SK-N-SH (cell line): ENCODE results near the gene DMD. TPM values are rescaled to one million over a fixed set of nuclear protein-coding genes. Genes with fewer than 3 reads are reported as not detected.

Source experiments
- CTCF ChIA-PET: fragments of 300-600, 350-600 bp; formaldehyde crosslinking; extraction: SDS; loops from one replicate; lab custom pipeline; 2021; lab: Yijun Ruan, JAX
- POLR2A ChIA-PET: fragments of 350-600 bp; sonication (Branson Sonifier 250); formaldehyde crosslinking; extraction: SDS; loops from one replicate; lab custom pipeline; 2020; ENCODE audit warnings: antibody characterized with exemption, inconsistent platforms; lab: Yijun Ruan, JAX
- DNase-seq: peaks from one replicate; pipeline ENCODE4 v3.0.0; 2012
- H2AFZ ChIP-seq: fragments of 200-600 bp; sonication (generic); 2 replicates; pipeline ENCODE4 v1.8.1; 2016; ENCODE audit warnings: antibody characterized with exemption, mild to moderate bottlenecking, low read depth
- H3F3A ChIP-seq: fragments of 200-600 bp; sonication (generic); replicated peaks from 2 replicates; pipeline ENCODE3; 2016; ENCODE audit warnings: antibody characterized with exemption, mild to moderate bottlenecking; ENCODE audit not compliant: insufficient read depth
- H3K27ac ChIP-seq, 2 experiments: fragments of 200-500 bp in 1 of 2; fragments of 200-600 bp in 1 of 2; sonication (Bioruptor generic) in 1 of 2; sonication (generic), shearing (Covaris generic) in 1 of 2; 2 replicates each; pipeline versions ENCODE4 v1.5.1 to v1.6.1; 2014 to 2016; ENCODE audit warnings: low read depth in 2 of 2, inconsistent platforms in 1 of 2, low read length in 1 of 2, mild to moderate bottlenecking in 1 of 2, mixed read lengths in 1 of 2
- H3K27me3 ChIP-seq: fragments of 200-600 bp; sonication (generic), shearing (Covaris generic); 2 replicates; pipeline ENCODE4 v1.6.1; 2016; ENCODE audit warnings: mixed run types; ENCODE audit not compliant: insufficient read depth
- H3K36me3 ChIP-seq, 2 experiments: fragments of 200-500 bp in 1 of 2; fragments of 200-600 bp in 1 of 2; sonication (Bioruptor generic) in 1 of 2; sonication (generic) in 1 of 2; replicated peaks in 1 of 2; 2 replicates each; pipeline versions ENCODE3 to v1.5.1; 2014 to 2016; ENCODE audit warnings: low read length in 1 of 2, mild to moderate bottlenecking in 1 of 2; ENCODE audit not compliant: insufficient read depth in 2 of 2, control insufficient read depth in 1 of 2
- H3K4me1 ChIP-seq, 2 experiments: fragments of 200-500 bp in 1 of 2; fragments of 200-600 bp in 1 of 2; sonication (Bioruptor generic) in 1 of 2; sonication (generic), shearing (Covaris generic) in 1 of 2; 2 replicates each; pipeline versions ENCODE4 v1.5.1 to v1.6.1; 2014 to 2016; ENCODE audit warnings: low read depth in 1 of 2, low read length in 1 of 2, mixed run types in 1 of 2; ENCODE audit not compliant: insufficient read depth in 2 of 2, control insufficient read depth in 1 of 2
- H3K4me2 ChIP-seq: fragments of 200-600 bp; sonication (generic), shearing (Covaris generic); 2 replicates; pipeline ENCODE4 v1.6.1; 2017; ENCODE audit warnings: mixed run types
- H3K4me3 ChIP-seq, 2 experiments: fragments of 200-500 bp in 1 of 2; fragments of 200-600 bp in 1 of 2; sonication (Bioruptor generic) in 1 of 2; sonication (generic), shearing (Covaris generic) in 1 of 2; 2 replicates each; pipeline versions ENCODE4 v1.5.1 to v1.8.1; 2014 to 2016; ENCODE audit warnings: low read depth in 2 of 2, inconsistent platforms in 1 of 2, low read length in 1 of 2, mild to moderate bottlenecking in 1 of 2, mixed read lengths in 1 of 2, moderate library complexity in 1 of 2
- H3K79me2 ChIP-seq: fragments of 200-600 bp; sonication (generic); 2 replicates; pipeline ENCODE4 v1.8.1; 2017; ENCODE audit warnings: mild to moderate bottlenecking; ENCODE audit not compliant: insufficient read depth
- H3K9ac ChIP-seq: fragments of 200-600 bp; sonication (generic); 2 replicates; pipeline ENCODE4 v1.6.1; 2017; ENCODE audit warnings: mixed run types
- H3K9me2 ChIP-seq: fragments of 200-600 bp; sonication (generic); 2 replicates; pipeline ENCODE4 v1.6.1; 2017; ENCODE audit warnings: mixed run types
- H3K9me3 ChIP-seq: fragments of 200-600 bp; sonication (generic); 2 replicates; pipeline ENCODE4 v1.6.1; 2017; ENCODE audit warnings: mixed run types, mild to moderate bottlenecking, moderate library complexity
- H4K20me1 ChIP-seq: fragments of 200-600 bp; sonication (generic); 2 replicates; pipeline ENCODE4 v1.6.1; 2017; ENCODE audit warnings: mild to moderate bottlenecking, mixed run types; ENCODE audit not compliant: insufficient read depth
- ELF1 ChIP-seq: IDR thresholded peaks from 2 replicates; pipeline ENCODE4 v1.4.0; 2012
- EZH2phosphoT487 ChIP-seq: fragments of 200-600 bp; sonication (generic); IDR thresholded peaks from 2 replicates; pipeline ENCODE4 v1.6.1; 2017; ENCODE audit warnings: low read depth, mixed run types, mild to moderate bottlenecking, antibody characterized with exemption, moderate library complexity, borderline replicate concordance
- FOXJ3 ChIP-seq: sonication (generic); formaldehyde crosslinking; IDR thresholded peaks from 2 replicates; pipeline ENCODE4 v1.5.1; 2020; ENCODE audit warnings: mild to moderate bottlenecking, missing genetic modification reagents
- GABPA ChIP-seq: IDR thresholded peaks from 2 replicates; pipeline ENCODE4 v1.4.0; 2012; ENCODE audit warnings: low read depth, mild to moderate bottlenecking
- GATA2 ChIP-seq: sonication (generic); formaldehyde crosslinking; IDR thresholded peaks from 2 replicates; pipeline ENCODE4 v1.5.0; 2020; ENCODE audit warnings: mild to moderate bottlenecking, missing genetic modification reagents
- JUND ChIP-seq: IDR thresholded peaks from 2 replicates; pipeline ENCODE4 v1.4.0; 2012
- NFIC ChIP-seq: IDR thresholded peaks from 2 replicates; pipeline ENCODE4 v1.4.0; 2012; ENCODE audit warnings: borderline replicate concordance
- NRF1 ChIP-seq: IDR thresholded peaks from 2 replicates; pipeline ENCODE4 v1.6.1; 2012; ENCODE audit warnings: low read depth, mild to moderate bottlenecking, low read length
- PBX3 ChIP-seq: IDR thresholded peaks from 2 replicates; pipeline ENCODE4; 2012
- POLR2AphosphoS5 ChIP-seq: IDR thresholded peaks from 2 replicates; pipeline ENCODE4 v1.6.1; 2012; ENCODE audit warnings: low read depth, low read length
- RAD21 ChIP-seq: IDR thresholded peaks from 2 replicates; pipeline ENCODE4 v1.6.1; 2012; ENCODE audit warnings: mild to moderate bottlenecking, low read length
- RFX5 ChIP-seq: IDR thresholded peaks from 2 replicates; pipeline ENCODE4 v1.6.1; 2012; ENCODE audit warnings: mild to moderate bottlenecking, improper control_type of control experiment, low read length
- SIN3A ChIP-seq: IDR thresholded peaks from 2 replicates; pipeline ENCODE4 v1.6.1; 2012; ENCODE audit warnings: low read depth, mild to moderate bottlenecking, low read length, moderate library complexity, borderline replicate concordance
- SMC3 ChIP-seq: IDR thresholded peaks from 2 replicates; pipeline ENCODE4 v1.6.1; 2012; ENCODE audit warnings: low read depth, low read length, improper control_type of control experiment
- TCF12 ChIP-seq: IDR thresholded peaks from 2 replicates; pipeline ENCODE4 v1.4.0; 2012
- ZBTB33 ChIP-seq: IDR thresholded peaks from 2 replicates; pipeline ENCODE4 v1.4.0; 2012; ENCODE audit warnings: low read depth, borderline replicate concordance
- WGBS: methylation state at CpG from one replicate; pipeline ENCODE4 v1.1.6; 2017; ENCODE audit warnings: low lambda C conversion rate; 5-methylcytosine and 5-hydroxymethylcytosine counted together
- polyA plus RNA-seq, 3 experiments: library from polyadenylated mRNA; depleted of rRNA; stranded (reverse); fragments of >200 nt; gene quantifications; 2 replicates each; pipeline ENCODE4 v1.2.3, GENCODE V29; 2012
- TF ChIP-seq, protein P1 (sequence below): IDR thresholded peaks from 2 replicates; pipeline ENCODE4 v1.4.0; 2012; ENCODE audit warnings: low read depth
- TF ChIP-seq, protein P2 (sequence below): fragments of 150-350 bp; IDR thresholded peaks from 2 replicates; pipeline ENCODE4 v1.6.1; 2016; ENCODE audit warnings: mild to moderate bottlenecking, low read depth, low read length

Gene DMD
- polyA plus RNA-seq, 1 of the 3 experiments (the other 2 are of a cell fraction), result 3.9 TPM

DNA sequence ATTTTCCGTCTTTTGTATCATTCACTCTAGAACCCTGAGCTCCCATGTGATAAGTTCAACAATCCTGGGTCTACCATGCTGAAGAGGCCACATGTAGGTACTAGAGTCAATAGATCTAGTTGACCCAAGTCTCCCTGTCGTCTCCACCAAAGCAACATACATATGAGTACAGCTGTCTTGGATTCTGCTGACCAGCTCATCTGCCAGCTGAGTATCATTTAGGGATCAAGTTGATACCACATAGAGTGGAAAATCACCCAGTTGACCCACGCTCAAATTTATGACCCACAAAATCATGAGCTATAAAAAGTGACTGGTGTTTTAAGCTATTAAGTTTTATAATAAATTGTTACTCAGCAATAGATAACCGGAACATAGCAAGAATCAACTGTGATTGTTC is 61.8 kb downstream of the DMD start:
- no peak for DNase-seq
- Histone ChIP-seq H3K9me3 (no peaks in the 10 kb centered on the region), H3K27ac (no peak overlapping the region), H3K27me3 (no peaks in the 10 kb centered on the region), H3K9me2 (no peaks in the 10 kb centered on the region), H3K4me2 (no peak overlapping the region), H3K9ac (no peak overlapping the region), H2AFZ (no peak overlapping the region), H3F3A (no peaks in the 10 kb centered on the region), H3K79me2 (no peaks in the 10 kb centered on the region), H3K4me3 (no peak overlapping the region), H4K20me1 (no peaks in the 10 kb centered on the region), H3K36me3 (no peaks in the 10 kb centered on the region), H3K4me1 (no peaks in the 10 kb centered on the region)
- 10% methylated on average over 4 of the region's 4 CpGs for WGBS
- ChIA-PET POLR2A (no interaction called here), CTCF (interaction anchor here (1.5 kb wide), 1 partner anchor 9 kb away, joined by 3 read pairs; no protein-coding TSS in a partner anchor)
- no peak for TF ChIP-seq JUND
- no peak for TF ChIP-seq ELF1
- no peak for TF ChIP-seq PBX3
- TF ChIP-seq GABPA, result no peak
- TF ChIP-seq, protein P1, sequence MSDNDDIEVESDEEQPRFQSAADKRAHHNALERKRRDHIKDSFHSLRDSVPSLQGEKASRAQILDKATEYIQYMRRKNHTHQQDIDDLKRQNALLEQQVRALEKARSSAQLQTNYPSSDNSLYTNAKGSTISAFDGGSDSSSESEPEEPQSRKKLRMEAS, result no peak
- no peak for TF ChIP-seq POLR2AphosphoS5
- no peak for TF ChIP-seq TCF12
- TF ChIP-seq GATA2 (CRISPR knock-in tag), result no peak
- TF ChIP-seq ZBTB33, result no peak
- no peak for TF ChIP-seq RAD21
- no peak for TF ChIP-seq NFIC
- no peak for TF ChIP-seq EZH2phosphoT487
- TF ChIP-seq, protein P2, sequence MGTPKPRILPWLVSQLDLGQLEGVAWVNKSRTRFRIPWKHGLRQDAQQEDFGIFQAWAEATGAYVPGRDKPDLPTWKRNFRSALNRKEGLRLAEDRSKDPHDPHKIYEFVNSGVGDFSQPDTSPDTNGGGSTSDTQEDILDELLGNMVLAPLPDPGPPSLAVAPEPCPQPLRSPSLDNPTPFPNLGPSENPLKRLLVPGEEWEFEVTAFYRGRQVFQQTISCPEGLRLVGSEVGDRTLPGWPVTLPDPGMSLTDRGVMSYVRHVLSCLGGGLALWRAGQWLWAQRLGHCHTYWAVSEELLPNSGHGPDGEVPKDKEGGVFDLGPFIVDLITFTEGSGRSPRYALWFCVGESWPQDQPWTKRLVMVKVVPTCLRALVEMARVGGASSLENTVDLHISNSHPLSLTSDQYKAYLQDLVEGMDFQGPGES, result no peak
- TF ChIP-seq SMC3, result no peak

DNA sequence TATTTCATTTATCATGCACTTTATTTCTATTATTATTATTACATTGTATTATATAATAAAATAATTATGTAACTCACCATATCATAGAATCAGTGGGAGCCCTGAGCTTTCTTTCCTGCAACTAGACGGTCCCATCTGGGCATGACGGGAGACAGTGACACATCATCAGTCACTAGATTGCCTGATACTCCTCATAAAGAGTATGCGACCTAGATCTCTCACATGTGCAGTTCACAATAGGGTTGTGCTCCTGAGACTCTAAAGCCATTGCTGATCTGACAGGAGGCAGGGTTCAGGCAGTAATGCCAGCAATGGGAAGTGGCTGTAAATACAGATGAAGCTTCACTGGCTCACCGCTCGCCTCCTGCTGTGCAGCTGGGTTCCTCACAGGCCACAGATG is 62.3 kb downstream of the DMD start:
- 25% methylated on average over 3 of the region's 5 CpGs for WGBS
- Histone ChIP-seq H4K20me1 (no peaks in the 10 kb centered on the region), H3K4me3 (no peak overlapping the region), H3K9me3 (no peaks in the 10 kb centered on the region), H3K36me3 (no peaks in the 10 kb centered on the region), H3K9me2 (no peaks in the 10 kb centered on the region), H3K27ac (no peak overlapping the region), H3K79me2 (no peaks in the 10 kb centered on the region), H3K4me1 (no peaks in the 10 kb centered on the region), H3K9ac (no peak overlapping the region), H3K27me3 (no peaks in the 10 kb centered on the region), H2AFZ (no peak overlapping the region), H3K4me2 (no peak overlapping the region), H3F3A (no peaks in the 10 kb centered on the region)
- ChIA-PET POLR2A (no interaction called here), CTCF (interaction anchor here (1.5 kb wide), 1 partner anchor 9 kb away, joined by 3 read pairs; no protein-coding TSS in a partner anchor)
- DNase-seq, result no peak
- TF ChIP-seq SIN3A (no peak), GABPA (no peak), NRF1 (no peak), RFX5 (no peak), FOXJ3 (CRISPR knock-in tag) (no peak)
